IMR-90 (cell line): ENCODE results near the gene CDKN2C. TPM values are rescaled to one million over a fixed set of nuclear protein-coding genes. Genes with fewer than 3 reads are reported as not detected.

ENCODE experiments used
- ATAC-seq: fragments of 200-7000 bp; cut with Tn5 transposase; 2 replicates; pipeline ENCODE4 v1.9.1; 2020; ENCODE audit warnings: low read depth, mild to moderate bottlenecking, moderate library complexity
- BruUV-seq: library from RNA; stranded (reverse); fragments of 400-500 nt; replicated peaks from 2 replicates; lab custom pipeline; 2021; lab: Mats Ljungman, UMichigan
- CTCF ChIA-PET: fragments of 300-600 bp; formaldehyde crosslinking; extraction: SDS; loops from one replicate; lab custom pipeline; 2021; ENCODE audit warnings: antibody characterized with exemption; lab: Yijun Ruan, JAX
- POLR2A ChIA-PET: fragments of 300-600 bp; sonication (Branson Sonifier 250); formaldehyde crosslinking; loops from one replicate; lab custom pipeline; 2022; ENCODE audit warnings: antibody characterized with exemption; ENCODE audit not compliant: unreplicated experiment; lab: Charles Lee
- DNase-seq: peaks from one replicate; pipeline ENCODE4 v3.0.0; 2013
- H2AFZ ChIP-seq: replicated peaks from 2 replicates; pipeline ENCODE3; 2013; ENCODE audit warnings: low read length, mild to moderate bottlenecking; ENCODE audit not compliant: poor library complexity
- H2AK5ac ChIP-seq: 2 replicates; pipeline ENCODE4 v1.6.1; 2013; ENCODE audit warnings: low read depth, low read length, inconsistent platforms
- H2AK9ac ChIP-seq: replicated peaks from 2 replicates; pipeline ENCODE3; 2013; ENCODE audit warnings: mild to moderate bottlenecking, low read depth, low read length, moderate library complexity; ENCODE audit not compliant: poor library complexity
- H2BK120ac ChIP-seq: 2 replicates; pipeline ENCODE4 v1.6.1; 2013; ENCODE audit warnings: low read depth, low read length, inconsistent platforms
- H2BK15ac ChIP-seq: 3 replicates; pipeline ENCODE4 v1.6.1; 2013; ENCODE audit warnings: low read depth, low read length, inconsistent platforms
- H2BK20ac ChIP-seq: 2 replicates; pipeline ENCODE4 v1.6.1; 2013; ENCODE audit warnings: low read depth, mild to moderate bottlenecking, inconsistent platforms, low read length, moderate library complexity
- H2BK5ac ChIP-seq: 2 replicates; pipeline ENCODE4 v1.6.1; 2013; ENCODE audit warnings: mild to moderate bottlenecking, low read depth, low read length, inconsistent platforms; ENCODE audit not compliant: poor library complexity, severe bottlenecking
- H3K14ac ChIP-seq: replicated peaks from 2 replicates; pipeline ENCODE4 v1.6.1; 2013; ENCODE audit warnings: low read depth, low read length, inconsistent platforms
- H3K18ac ChIP-seq: 2 replicates; pipeline ENCODE4 v1.6.1; 2013; ENCODE audit warnings: low read depth, low read length, control low read depth
- H3K23ac ChIP-seq: 2 replicates; pipeline ENCODE4 v1.6.1; 2013; ENCODE audit warnings: low read depth, low read length, inconsistent platforms
- H3K27ac ChIP-seq: 2 replicates; pipeline ENCODE4 v1.5.1; 2013; ENCODE audit warnings: mild to moderate bottlenecking, control low read depth, low read length; ENCODE audit not compliant: insufficient read depth
- H3K27me3 ChIP-seq: 2 replicates; pipeline ENCODE4 v1.6.1; 2013; ENCODE audit warnings: low read length; ENCODE audit not compliant: control insufficient read depth, insufficient read depth
- H3K36me3 ChIP-seq: 2 replicates; pipeline ENCODE4 v1.6.1; 2013; ENCODE audit warnings: low read length, mixed read lengths; ENCODE audit not compliant: control insufficient read depth, insufficient read depth
- H3K4ac ChIP-seq: 2 replicates; pipeline ENCODE4 v1.6.1; 2013; ENCODE audit warnings: low read depth, low read length, inconsistent platforms
- H3K4me1 ChIP-seq: 2 replicates; pipeline ENCODE4 v1.6.1; 2013; ENCODE audit warnings: low read length, mixed read lengths; ENCODE audit not compliant: control insufficient read depth, insufficient read depth
- H3K4me2 ChIP-seq: 2 replicates; pipeline ENCODE4 v1.6.1; 2013; ENCODE audit warnings: low read depth, mild to moderate bottlenecking, control low read depth, low read length, moderate library complexity
- H3K4me3 ChIP-seq: 2 replicates; pipeline ENCODE4 v1.5.1; 2013; ENCODE audit warnings: low read depth, mild to moderate bottlenecking, control low read depth, low read length, moderate library complexity; ENCODE audit not compliant: insufficient read depth
- H3K56ac ChIP-seq: 2 replicates; pipeline ENCODE4 v1.6.1; 2013; ENCODE audit warnings: low read length, inconsistent platforms; ENCODE audit not compliant: insufficient read depth; ENCODE audit errors: extremely low read depth
- H3K79me1 ChIP-seq, 2 experiments: 2 replicates each; pipeline ENCODE4 v1.6.1; 2013; ENCODE audit warnings: low read length in 2 of 2, inconsistent platforms in 1 of 2, low read depth in 1 of 2
- H3K9ac ChIP-seq: 2 replicates; pipeline ENCODE4 v1.6.1; 2013; ENCODE audit warnings: low read depth, low read length, control low read depth
- H3K9me1 ChIP-seq: 2 replicates; pipeline ENCODE4 v1.6.1; 2013; ENCODE audit warnings: low read length, inconsistent platforms; ENCODE audit not compliant: insufficient read depth
- H3K9me3 ChIP-seq: 2 replicates; pipeline ENCODE4 v1.6.1; 2013; ENCODE audit warnings: low read length; ENCODE audit not compliant: control insufficient read depth, insufficient read depth
- H4K20me1 ChIP-seq: 2 replicates; pipeline ENCODE4 v1.6.1; 2013; ENCODE audit warnings: low read length, inconsistent platforms; ENCODE audit not compliant: insufficient read depth
- H4K5ac ChIP-seq: 2 replicates; pipeline ENCODE4 v1.6.1; 2013; ENCODE audit warnings: mild to moderate bottlenecking, low read depth, low read length, control low read depth
- H4K8ac ChIP-seq, 2 experiments: 2 replicates each; pipeline ENCODE4 v1.6.1; 2013; ENCODE audit warnings: low read depth in 2 of 2, low read length in 2 of 2, control low read depth in 1 of 2, inconsistent platforms in 1 of 2
- H4K91ac ChIP-seq: 2 replicates; pipeline ENCODE4 v1.6.1; 2013; ENCODE audit warnings: low read depth, low read length, inconsistent platforms; ENCODE audit not compliant: insufficient read depth
- CEBPB ChIP-seq: IDR thresholded peaks from 2 replicates; pipeline ENCODE4 v1.6.1; 2012; ENCODE audit warnings: low read depth, low read length, improper control_type of control experiment
- CHD1 ChIP-seq: IDR thresholded peaks from 2 replicates; pipeline ENCODE4 v1.6.1; 2012; ENCODE audit warnings: low read depth, low read length, improper control_type of control experiment
- WGBS, 2 experiments: methylation state at CpG; one replicate each; pipeline versions ENCODE4 v1.1.5 to v1.1.7; 2013; ENCODE audit warnings: missing lambda C conversion rate in 2 of 2; ENCODE audit not compliant: insufficient read length in 1 of 2; ENCODE audit errors: extremely low coverage in 2 of 2; 5-methylcytosine and 5-hydroxymethylcytosine counted together
- dilution Hi-C: fragments of 300-500 bp; cut with HindIII; formaldehyde crosslinking; loops from one replicate; pipeline ENCODE4 v1.14.3; 2018; ENCODE audit warnings: low sequenced_read_pairs; ENCODE audit not compliant: unreplicated experiment
- in situ Hi-C: fragments of 300-500 bp; cut with MboI; formaldehyde crosslinking; loops from 3 replicates; pipeline ENCODE4 v1.14.3; 2019; ENCODE audit warnings: low sequenced_read_pairs, inconsistent platforms, mixed read lengths
- intact Hi-C: fragments of 100-400 bp; cut with micrococcal nuclease; formaldehyde crosslinking; loops from 2 replicates; pipeline ENCODE4 v1.10.0; 2022
- polyA plus RNA-seq, 3 experiments: library from polyadenylated mRNA; depleted of rRNA; stranded (reverse); fragments of >200 nt; gene quantifications; 2 replicates each; pipeline ENCODE4 v1.2.3, GENCODE V29; 2012; ENCODE audit warnings: low replicate concordance in 1 of 3
- total RNA-seq: library from RNA; depleted of rRNA; stranded (reverse); fragments of >200 nt; gene quantifications from 2 replicates; pipeline ENCODE4 v1.2.3, GENCODE V29; 2012

CDKN2C gene
- total and polyA plus RNA-seq, 2 of the 4 experiments (the other 2 are of a cell fraction) = 14.3 to 15.5 TPM

GRCh38 chr1:50993645-50994044 is 23.6 kb downstream of the CDKN2C start:
- POLR2A ChIA-PET = no interaction called here
- no peak overlapping the region for H3K4me3 ChIP-seq
- H4K8ac ChIP-seq = no peak overlapping the region
- no peak overlapping the region for H3K18ac ChIP-seq
- no peaks in the 10 kb centered on the region for H3K9me3 ChIP-seq
- no peaks in the 10 kb centered on the region for H4K20me1 ChIP-seq
- DNase-seq (no peak), ATAC-seq (no peak)
- H3K36me3 ChIP-seq = no peaks in the 10 kb centered on the region
- no peak overlapping the region for H3K4me2 ChIP-seq
- no peak overlapping the region for H3K14ac ChIP-seq
- BruUV-seq = no TSS peak
- H3K27me3 ChIP-seq = no peaks in the 10 kb centered on the region
- H3K9me1 ChIP-seq = no peaks in the 10 kb centered on the region
- H4K91ac ChIP-seq = no peak overlapping the region
- in situ Hi-C loops = no loop called here
- H3K23ac ChIP-seq = no peak overlapping the region
- no peak overlapping the region for H2AK9ac ChIP-seq
- no peak overlapping the region for H3K27ac ChIP-seq
- no peak overlapping the region for H4K5ac ChIP-seq
- no peak overlapping the region for H2BK15ac ChIP-seq
- H3K79me1 ChIP-seq = no peaks in the 10 kb centered on the region
- no peak overlapping the region for H2BK120ac ChIP-seq
- dilution Hi-C loops = no loop called here
- no peak overlapping the region for H3K9ac ChIP-seq
- H2BK20ac ChIP-seq = no peak overlapping the region
- no peak overlapping the region for H2AFZ ChIP-seq
- H3K4me1 ChIP-seq = no peaks in the 10 kb centered on the region
- no CpG with 5 or more reads among the region's 3 CpGs for WGBS, 2 experiments
- no peak overlapping the region for H2AK5ac ChIP-seq
- no peak overlapping the region for H2BK5ac ChIP-seq
- CTCF ChIA-PET = interaction anchor here (0.6 kb wide), 1 partner anchor 195 kb away, joined by 3 read pairs; no protein-coding TSS in a partner anchor
- no peak overlapping the region for H3K56ac ChIP-seq
- no peak overlapping the region for H3K4ac ChIP-seq
- intact Hi-C loops = no loop called here
- TF ChIP-seq CHD1 (no peak), CEBPB (no peak)
